Astrocyte of the cerebellum (primary cell): ENCODE measurements around the gene LTK.

ENCODE experiments used
- DNase-seq: peaks from one replicate; pipeline ENCODE4 v3.0.0-alpha.2; 2011; ENCODE audit warnings: low read depth
- H3K4me3 ChIP-seq: 2 replicates; pipeline ENCODE4 v1.5.1; 2011; ENCODE audit warnings: mild to moderate bottlenecking, low read depth, low read length, moderate library complexity
- in situ Hi-C: cut with HindIII; loops from 2 replicates; pipeline ENCODE4 v1.10.0; 2017; ENCODE audit warnings: low sequenced_read_pairs
- TF ChIP-seq, protein P1 (sequence below): IDR thresholded peaks from 2 replicates; pipeline ENCODE4 v1.5.1; 2012; ENCODE audit warnings: low read length, low read depth, moderate library complexity, mild to moderate bottlenecking; ENCODE audit errors: missing control alignments

The LTK gene

GRCh38 chr15:41490355-41490754, 23.3 kb downstream of the LTK start:
- in situ Hi-C loops, result no loop called here
- peak; percentile 81 for DNase-seq
- TF ChIP-seq, protein P1, sequence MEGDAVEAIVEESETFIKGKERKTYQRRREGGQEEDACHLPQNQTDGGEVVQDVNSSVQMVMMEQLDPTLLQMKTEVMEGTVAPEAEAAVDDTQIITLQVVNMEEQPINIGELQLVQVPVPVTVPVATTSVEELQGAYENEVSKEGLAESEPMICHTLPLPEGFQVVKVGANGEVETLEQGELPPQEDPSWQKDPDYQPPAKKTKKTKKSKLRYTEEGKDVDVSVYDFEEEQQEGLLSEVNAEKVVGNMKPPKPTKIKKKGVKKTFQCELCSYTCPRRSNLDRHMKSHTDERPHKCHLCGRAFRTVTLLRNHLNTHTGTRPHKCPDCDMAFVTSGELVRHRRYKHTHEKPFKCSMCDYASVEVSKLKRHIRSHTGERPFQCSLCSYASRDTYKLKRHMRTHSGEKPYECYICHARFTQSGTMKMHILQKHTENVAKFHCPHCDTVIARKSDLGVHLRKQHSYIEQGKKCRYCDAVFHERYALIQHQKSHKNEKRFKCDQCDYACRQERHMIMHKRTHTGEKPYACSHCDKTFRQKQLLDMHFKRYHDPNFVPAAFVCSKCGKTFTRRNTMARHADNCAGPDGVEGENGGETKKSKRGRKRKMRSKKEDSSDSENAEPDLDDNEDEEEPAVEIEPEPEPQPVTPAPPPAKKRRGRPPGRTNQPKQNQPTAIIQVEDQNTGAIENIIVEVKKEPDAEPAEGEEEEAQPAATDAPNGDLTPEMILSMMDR, result no peak
- no peak overlapping the region for H3K4me3 ChIP-seq

- no peak for DNase-seq
- TF ChIP-seq, protein P1, result no peak
- in situ Hi-C loops, result no loop called here
- no peak overlapping the region for H3K4me3 ChIP-seq
Observed at GRCh38 chr15:41489641-41490040, 24.0 kb downstream of the LTK start.

GRCh38 chr15:41487802-41488201, 25.8 kb downstream of the LTK start:
- no peak for DNase-seq
- in situ Hi-C loops, result no loop called here
- TF ChIP-seq, protein P1, result no peak
- H3K4me3 ChIP-seq, result no peak overlapping the region

DNA sequence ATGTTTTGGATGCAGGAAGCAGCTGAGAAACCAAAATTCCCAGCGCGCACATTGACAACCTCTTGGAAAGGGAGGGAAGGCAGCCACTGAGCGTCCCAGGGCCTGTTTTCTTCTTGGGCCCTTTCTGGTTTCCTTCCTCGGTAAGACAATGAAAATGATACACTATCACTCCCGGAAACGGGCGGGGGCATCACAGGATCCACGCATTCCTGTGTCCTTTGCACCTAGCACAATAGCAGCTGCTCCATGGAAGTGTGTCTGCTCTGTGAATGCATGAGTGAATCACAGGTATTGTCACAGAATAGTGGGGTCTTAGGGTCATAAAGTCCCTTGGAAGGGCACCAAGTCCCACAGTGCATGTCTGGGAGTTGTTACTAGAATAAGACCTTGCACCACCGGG, 26.2 kb downstream of the LTK start:
- in situ Hi-C loops, result no loop called here
- H3K4me3 ChIP-seq, result no peak overlapping the region
- no peak for DNase-seq
- TF ChIP-seq, protein P1, result no peak

- DNase-seq, result no peak
- TF ChIP-seq, protein P1, result no peak
- in situ Hi-C loops, result no loop called here
- no peak overlapping the region for H3K4me3 ChIP-seq
Observed at GRCh38 chr15:41486286-41486685, 27.3 kb downstream of the LTK start.

GRCh38 chr15:41484937-41485625, 28.5 kb downstream of the LTK start:
- in situ Hi-C loops, result no loop called here
- no peak overlapping the region for H3K4me3 ChIP-seq
- DNase-seq, result no peak
- TF ChIP-seq, protein P1, result no peak
